HuH-7.5 (cell line): ENCODE data around the gene FAM135A.
"Not testable (repeated sequence)": the region's sequence is repeated elsewhere in the genome, so short reads cannot be mapped to it uniquely, and the experiment has no call there.

Source experiments
- DNase-seq: peaks from one replicate; pipeline ENCODE4 v3.0.0; 2011; ENCODE audit warnings: low spot score

Gene FAM135A

GRCh38 chr6:70396796-70397729, 16.2 kb upstream of the FAM135A start:
- DNase-seq = no peak

- peak; percentile 31 for DNase-seq
Measured at GRCh38 chr6:70398783-70399728, 14.3 kb upstream of the FAM135A start.

GRCh38 chr6:70404658-70405057, 8.7 kb upstream of the FAM135A start:
- DNase-seq = no peak

GRCh38 chr6:70409216-70409615, 4.1 kb upstream of the FAM135A start:
- DNase-seq = no peak

GRCh38 chr6:70411542-70412251, 1.6 kb upstream of the FAM135A start:
- DNase-seq = no peak

GRCh38 chr6:70412252-70413113, 825 bp upstream of the FAM135A start:
- DNase-seq = no peak

GRCh38 chr6:70413992-70414494, 735 bp downstream of the FAM135A start:
- DNase-seq = no peak

- no peak for DNase-seq
Measured at GRCh38 chr6:70414813-70415212, 1.5 kb downstream of the FAM135A start.

- DNase-seq = no peak
Measured at GRCh38 chr6:70415247-70415646, 1.9 kb downstream of the FAM135A start.

- no peak for DNase-seq
Measured at GRCh38 chr6:70415660-70416059, 2.4 kb downstream of the FAM135A start.

- DNase-seq = no peak
Measured at GRCh38 chr6:70421509-70421908, 8.2 kb downstream of the FAM135A start.

GRCh38 chr6:70423189-70424134, 10.2 kb downstream of the FAM135A start:
- DNase-seq = no peak

- no peak for DNase-seq
Measured at GRCh38 chr6:70424291-70424690, 11.0 kb downstream of the FAM135A start.

GRCh38 chr6:70436320-70436719, 23.0 kb downstream of the FAM135A start:
- DNase-seq = no peak

GRCh38 chr6:70445001-70445400, 31.7 kb downstream of the FAM135A start:
- no peak for DNase-seq

GRCh38 chr6:70447343-70448070, 34.2 kb downstream of the FAM135A start:
- not testable (repeated sequence) for DNase-seq

- DNase-seq = not testable (repeated sequence)
Measured at GRCh38 chr6:70453899-70454298, 40.6 kb downstream of the FAM135A start.

- no peak for DNase-seq
Measured at GRCh38 chr6:70456735-70457134, 43.4 kb downstream of the FAM135A start.

- no peak for DNase-seq
Measured at GRCh38 chr6:70459235-70459634, 45.9 kb downstream of the FAM135A start.
